Sigmoid colon (tissue), 7 donors: ENCODE measurements around the gene ZNF276. TPM values are rescaled to one million over a fixed set of nuclear protein-coding genes. Genes with fewer than 3 reads are reported as not detected.
"Not testable (repeated sequence)": the region's sequence is repeated elsewhere in the genome, so short reads cannot be mapped to it uniquely, and the experiment has no call there.

ENCODE experiments used
- DNase-seq: peaks from one replicate; pipeline ENCODE4 v3.0.0-alpha.2; 2019
- H3K27ac ChIP-seq, 4 donors: fragments of 200-600 bp; sonication (generic); one replicate each; pipeline ENCODE4 v1.5.1; 2016 to 2019; ENCODE audit warnings: mild to moderate bottlenecking in 1 of 4
- H3K27me3 ChIP-seq, 3 donors: fragments of 200-600 bp; sonication (generic); one replicate each; pipeline ENCODE4 v1.5.1; 2019; ENCODE audit warnings: mild to moderate bottlenecking in 1 of 3
- H3K36me3 ChIP-seq, 4 donors: fragments of 200-600 bp; sonication (generic); one replicate each; pipeline ENCODE4 v1.5.1; 2016 to 2019
- H3K4me1 ChIP-seq, 4 donors: fragments of 200-600 bp; sonication (generic); one replicate each; pipeline ENCODE4 v1.5.1; 2017 to 2019
- H3K4me3 ChIP-seq, 4 donors: fragments of 200-600 bp; sonication (generic); one replicate each; pipeline ENCODE4 v1.5.1; 2017 to 2019; ENCODE audit warnings: mild to moderate bottlenecking in 2 of 4, moderate library complexity in 1 of 4
- H3K9me3 ChIP-seq, 4 donors: fragments of 200-600 bp in 3 of 4; sonication (generic) in 3 of 4; one replicate each; pipeline versions ENCODE4 v1.5.1 to v1.6.1; 2013 to 2019
- EP300 ChIP-seq, 4 donors: sonication (generic); formaldehyde crosslinking; IDR thresholded peaks; one replicate each; pipeline ENCODE4 v1.6.1; 2017; ENCODE audit warnings: antibody characterized with exemption in 4 of 4
- POLR2A ChIP-seq, 2 donors: fragments of 450-650 bp; IDR thresholded peaks; one replicate each; pipeline ENCODE4 v1.6.1; 2016; ENCODE audit warnings: antibody characterized with exemption in 2 of 2, mild to moderate bottlenecking in 2 of 2, moderate library complexity in 2 of 2
- POLR2AphosphoS5 ChIP-seq, 4 donors: sonication (generic); formaldehyde crosslinking; IDR thresholded peaks; one replicate each; pipeline ENCODE4 v1.6.1; 2017; ENCODE audit warnings: antibody characterized with exemption in 4 of 4
- WGBS, 2 donors: extraction: QIAGEN DNeasy Blood & Tissue Kit; methylation state at CpG; one replicate each; pipeline ENCODE4 v1.1.7; 2013; 5-methylcytosine and 5-hydroxymethylcytosine counted together
- intact Hi-C: fragments of 100-400 bp; cut with DNase I; formaldehyde crosslinking; loops from one replicate; pipeline ENCODE4 v1.15.1; 2023
- polyA plus RNA-seq, 3 donors: library from polyadenylated mRNA; stranded (reverse); fragments of 200-250 nt; gene quantifications; one replicate each; pipeline ENCODE4 v1.2.3, GENCODE V29; 2013
- total RNA-seq, 4 donors: library from RNA; depleted of rRNA; stranded (reverse); fragments of >200 nt; gene quantifications; one replicate each; pipeline ENCODE4 v1.1.0, GENCODE V29; 2016
- TF ChIP-seq, protein P1 (sequence below), 4 experiments: fragments of 450-650 bp in 3 of 4; fragments of 200-600 bp in 1 of 4; IDR thresholded peaks; one replicate each; pipeline ENCODE4 v1.5.1; 2016 to 2019; ENCODE audit warnings: antibody characterized with exemption in 4 of 4, mild to moderate bottlenecking in 3 of 4, moderate library complexity in 2 of 4
- donor health status: healthy with polysubstance abuse.
- donor health status: Bipolar disorder and iron deficiency.
- donor health status: healthy.

The ZNF276 gene
- total and polyA plus RNA-seq, 7 donors: 7.2 to 32.3 (median 14.6) TPM

- peaks cover 0 to 19% (median 14%) of the 10 kb centered on the region in 4 donors for H3K4me1 ChIP-seq
- H3K27me3 ChIP-seq: no peaks in the 10 kb centered on the region
- no peak for TF ChIP-seq POLR2A (IDR thresholded peaks at IDR 0.05)
- no peak for TF ChIP-seq POLR2AphosphoS5 (IDR thresholded peaks at IDR 0.05)
- TF ChIP-seq, protein P1, sequence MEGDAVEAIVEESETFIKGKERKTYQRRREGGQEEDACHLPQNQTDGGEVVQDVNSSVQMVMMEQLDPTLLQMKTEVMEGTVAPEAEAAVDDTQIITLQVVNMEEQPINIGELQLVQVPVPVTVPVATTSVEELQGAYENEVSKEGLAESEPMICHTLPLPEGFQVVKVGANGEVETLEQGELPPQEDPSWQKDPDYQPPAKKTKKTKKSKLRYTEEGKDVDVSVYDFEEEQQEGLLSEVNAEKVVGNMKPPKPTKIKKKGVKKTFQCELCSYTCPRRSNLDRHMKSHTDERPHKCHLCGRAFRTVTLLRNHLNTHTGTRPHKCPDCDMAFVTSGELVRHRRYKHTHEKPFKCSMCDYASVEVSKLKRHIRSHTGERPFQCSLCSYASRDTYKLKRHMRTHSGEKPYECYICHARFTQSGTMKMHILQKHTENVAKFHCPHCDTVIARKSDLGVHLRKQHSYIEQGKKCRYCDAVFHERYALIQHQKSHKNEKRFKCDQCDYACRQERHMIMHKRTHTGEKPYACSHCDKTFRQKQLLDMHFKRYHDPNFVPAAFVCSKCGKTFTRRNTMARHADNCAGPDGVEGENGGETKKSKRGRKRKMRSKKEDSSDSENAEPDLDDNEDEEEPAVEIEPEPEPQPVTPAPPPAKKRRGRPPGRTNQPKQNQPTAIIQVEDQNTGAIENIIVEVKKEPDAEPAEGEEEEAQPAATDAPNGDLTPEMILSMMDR (IDR thresholded peaks at IDR 0.05): no peak
- no peak for TF ChIP-seq EP300 (IDR thresholded peaks at IDR 0.05)
- no peaks in the 10 kb centered on the region for H3K9me3 ChIP-seq
- H3K27ac ChIP-seq: no peak overlapping the region
- intact Hi-C loops: loop anchor here (5.0 kb wide), 1 partner anchor 183 kb away; the partner anchor contains the start of gene TCF25
- DNase-seq: no peak
- peaks cover 6 to 39% (median 31%) of the 10 kb centered on the region in 4 donors for H3K36me3 ChIP-seq
- 92 to 95% methylated on average over 13 of the region's 13 CpGs for WGBS, 2 donors
- H3K4me3 ChIP-seq: no peak overlapping the region
Observed at GRCh38 chr16:89689142-89689541, 32.2 kb upstream of the ZNF276 start.

GRCh38 chr16:89689621-89690020 is 31.7 kb upstream of the ZNF276 start:
- H3K4me1 ChIP-seq: peaks cover 0 to 19% (median 14%) of the 10 kb centered on the region in 4 donors
- DNase-seq, H3K9me3 ChIP-seq, H3K4me3 ChIP-seq, H3K27ac ChIP-seq, H3K27me3 ChIP-seq: not testable (repeated sequence)
- intact Hi-C loops: loop anchor here (5.0 kb wide), 1 partner anchor 183 kb away; the partner anchor contains the start of gene TCF25
- peaks cover 6 to 44% (median 35%) of the 10 kb centered on the region in 4 donors for H3K36me3 ChIP-seq
- 72 to 93% methylated on average over 4 of the region's 4 CpGs for WGBS, 2 donors

- no peak overlapping the region for H3K4me3 ChIP-seq
- 93 to 94% methylated on average over 16 of the region's 16 CpGs for WGBS, 2 donors
- H3K27me3 ChIP-seq: no peaks in the 10 kb centered on the region
- peaks cover 0 to 19% (median 14%) of the 10 kb centered on the region in 4 donors for H3K4me1 ChIP-seq
- H3K9me3 ChIP-seq: no peaks in the 10 kb centered on the region
- TF ChIP-seq EP300 (IDR thresholded peaks at IDR 0.05) (no peak), POLR2A (IDR thresholded peaks at IDR 0.05) (no peak), POLR2AphosphoS5 (IDR thresholded peaks at IDR 0.05) (no peak)
- TF ChIP-seq, protein P1 (IDR thresholded peaks at IDR 0.05): no peak
- intact Hi-C loops: no loop called here
- DNase-seq: no peak
- H3K36me3 ChIP-seq: peaks cover 6 to 52% (median 35%) of the 10 kb centered on the region in 4 donors
- no peak overlapping the region for H3K27ac ChIP-seq
Observed at GRCh38 chr16:89690392-89690901, 30.9 kb upstream of the ZNF276 start.

DNA sequence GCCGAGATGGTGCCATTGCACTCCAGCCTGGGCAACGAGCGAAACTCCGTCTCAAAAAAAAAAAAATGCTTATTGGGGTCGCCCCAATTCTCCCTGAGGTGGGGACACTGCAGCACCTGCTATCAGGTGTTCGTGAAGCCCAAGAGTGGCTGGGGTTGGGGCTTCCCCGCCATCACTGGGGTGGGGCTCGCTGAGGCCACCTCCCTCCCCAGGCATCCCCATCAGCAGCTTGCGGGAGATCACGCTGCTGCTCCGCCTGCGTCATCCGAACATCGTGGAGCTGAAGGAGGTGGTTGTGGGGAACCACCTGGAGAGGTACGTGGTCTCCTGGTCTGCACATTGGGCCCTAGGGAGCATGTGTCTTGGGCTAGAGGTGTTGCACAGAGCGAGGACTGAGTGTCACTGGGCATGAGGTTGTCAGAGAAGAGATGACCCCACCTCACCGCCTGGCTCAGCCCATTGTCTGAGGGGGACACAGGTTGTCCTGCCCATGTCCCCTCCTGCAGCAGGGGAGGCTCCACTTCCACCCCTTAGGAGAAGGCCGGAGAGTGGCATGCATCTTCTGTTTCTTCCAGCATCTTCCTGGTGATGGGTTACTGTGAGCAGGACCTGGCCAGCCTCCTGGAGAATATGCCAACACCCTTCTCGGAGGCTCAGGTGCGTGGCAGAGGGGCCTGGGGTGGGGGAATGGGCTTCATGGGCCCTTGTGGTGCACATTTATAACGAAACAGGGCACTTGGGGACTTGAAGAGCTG is 29.9 kb upstream of the ZNF276 start:
- no peaks in the 10 kb centered on the region for H3K9me3 ChIP-seq
- no peak for DNase-seq
- H3K4me3 ChIP-seq: no peak overlapping the region
- H3K36me3 ChIP-seq: peaks cover 6 to 53% (median 35%) of the 10 kb centered on the region in 4 donors
- 95 to 97% methylated on average over 21 of the region's 21 CpGs for WGBS, 2 donors
- intact Hi-C loops: no loop called here
- TF ChIP-seq, protein P1 (IDR thresholded peaks at IDR 0.05): no peak
- TF ChIP-seq EP300 (IDR thresholded peaks at IDR 0.05) (no peak), POLR2AphosphoS5 (IDR thresholded peaks at IDR 0.05) (no peak), POLR2A (IDR thresholded peaks at IDR 0.05) (no peak)
- no peaks in the 10 kb centered on the region for H3K27me3 ChIP-seq
- H3K4me1 ChIP-seq: peaks cover 0 to 13% (median 9%) of the 10 kb centered on the region in 4 donors
- no peak overlapping the region for H3K27ac ChIP-seq

DNA sequence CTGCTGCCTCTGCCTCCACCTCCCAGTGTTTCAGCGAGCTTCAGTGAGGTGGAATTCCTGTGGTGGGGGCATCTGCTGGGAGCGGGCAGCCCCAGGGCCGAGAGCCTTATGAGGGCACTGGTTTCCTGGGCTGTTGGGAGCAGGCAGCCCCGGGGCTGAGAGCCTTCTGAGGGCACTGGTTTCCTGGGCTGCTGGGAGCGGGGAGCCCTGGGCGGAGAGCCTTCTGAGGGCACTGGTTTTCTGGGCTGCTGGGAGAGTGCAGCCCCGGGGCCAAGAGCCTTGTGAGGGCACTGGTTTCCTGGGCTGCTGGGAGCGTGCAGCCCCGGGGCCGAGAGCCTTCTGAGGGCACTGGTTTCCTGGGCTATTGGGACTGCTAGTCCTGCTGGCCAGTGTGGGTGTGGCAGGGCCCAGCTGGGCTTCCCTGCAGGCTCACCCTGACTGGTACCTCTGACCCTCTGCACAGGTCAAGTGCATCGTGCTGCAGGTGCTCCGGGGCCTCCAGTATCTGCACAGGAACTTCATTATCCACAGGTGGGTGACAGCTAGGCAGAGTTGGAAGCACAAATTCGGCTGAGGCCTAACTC is 29.3 kb upstream of the ZNF276 start:
- TF ChIP-seq POLR2AphosphoS5 (IDR thresholded peaks at IDR 0.05): no peak
- TF ChIP-seq EP300 (IDR thresholded peaks at IDR 0.05): no peak
- TF ChIP-seq, protein P1 (IDR thresholded peaks at IDR 0.05): no peak
- TF ChIP-seq POLR2A (IDR thresholded peaks at IDR 0.05): no peak
- intact Hi-C loops: no loop called here
- WGBS, 2 donors: 92 to 93% methylated on average over 13 of the region's 13 CpGs

More for the DNA sequence above, 29.3 kb upstream of the ZNF276 start:
- Histone ChIP-seq H3K27me3 (no peaks in the 10 kb centered on the region), H3K4me3 (no peak overlapping the region), H3K36me3 (peaks cover 6 to 55% (median 35%) of the 10 kb centered on the region in 4 donors), H3K27ac (no peak overlapping the region), H3K4me1 (peaks cover 0 to 11% (median 9%) of the 10 kb centered on the region in 4 donors), H3K9me3 (no peaks in the 10 kb centered on the region)
- DNase-seq: no peak
